CD4-positive, alpha-beta T cell treated with Interleukin-15 for 1 hour (primary cell): Measurements from ENCODE around the gene COL20A1.
A peak's percentile ranks its signal among the peaks of the same experiment; 100 is the strongest.

Experiments used
- DNase-seq: peaks from one replicate; pipeline ENCODE4 v3.0.0-alpha.2; 2020

COL20A1 gene

DNA sequence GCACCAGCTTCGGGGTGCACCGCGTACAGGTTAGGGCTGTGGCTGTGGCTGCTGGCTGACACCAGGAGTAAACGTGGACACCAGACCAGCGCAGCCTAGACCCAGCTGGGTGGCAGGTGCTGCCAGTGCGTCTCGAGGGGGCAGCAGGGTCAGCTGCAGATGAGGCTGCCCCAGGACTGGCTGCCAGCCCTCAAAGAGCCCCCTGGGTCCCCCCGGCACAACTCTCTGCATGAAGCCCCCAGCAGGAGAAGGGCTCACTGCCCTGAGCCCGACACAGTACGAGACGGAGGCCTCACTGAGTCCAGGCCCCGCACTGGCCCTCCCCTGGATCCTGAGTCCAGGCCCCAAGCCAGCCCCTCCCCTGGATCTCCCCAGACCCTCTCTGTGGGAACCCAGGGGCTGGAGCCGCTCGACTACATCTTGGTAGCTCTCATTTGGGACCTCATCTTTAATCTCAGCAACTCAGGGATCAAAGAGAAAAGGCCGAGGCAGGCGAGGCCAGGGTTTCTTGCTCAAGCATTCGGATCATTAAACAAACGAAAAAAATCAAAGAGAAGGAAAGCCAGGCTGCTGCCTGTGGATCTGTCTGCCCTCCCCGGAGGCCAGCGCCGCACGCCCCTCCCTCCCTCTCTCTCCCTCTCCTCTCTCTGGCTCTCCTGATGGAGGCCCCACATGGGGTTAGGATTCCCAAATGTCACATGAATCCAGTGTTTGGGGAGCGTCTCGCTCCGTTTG is 31.8 kb upstream of the COL20A1 start:
- no peak for DNase-seq

DNA sequence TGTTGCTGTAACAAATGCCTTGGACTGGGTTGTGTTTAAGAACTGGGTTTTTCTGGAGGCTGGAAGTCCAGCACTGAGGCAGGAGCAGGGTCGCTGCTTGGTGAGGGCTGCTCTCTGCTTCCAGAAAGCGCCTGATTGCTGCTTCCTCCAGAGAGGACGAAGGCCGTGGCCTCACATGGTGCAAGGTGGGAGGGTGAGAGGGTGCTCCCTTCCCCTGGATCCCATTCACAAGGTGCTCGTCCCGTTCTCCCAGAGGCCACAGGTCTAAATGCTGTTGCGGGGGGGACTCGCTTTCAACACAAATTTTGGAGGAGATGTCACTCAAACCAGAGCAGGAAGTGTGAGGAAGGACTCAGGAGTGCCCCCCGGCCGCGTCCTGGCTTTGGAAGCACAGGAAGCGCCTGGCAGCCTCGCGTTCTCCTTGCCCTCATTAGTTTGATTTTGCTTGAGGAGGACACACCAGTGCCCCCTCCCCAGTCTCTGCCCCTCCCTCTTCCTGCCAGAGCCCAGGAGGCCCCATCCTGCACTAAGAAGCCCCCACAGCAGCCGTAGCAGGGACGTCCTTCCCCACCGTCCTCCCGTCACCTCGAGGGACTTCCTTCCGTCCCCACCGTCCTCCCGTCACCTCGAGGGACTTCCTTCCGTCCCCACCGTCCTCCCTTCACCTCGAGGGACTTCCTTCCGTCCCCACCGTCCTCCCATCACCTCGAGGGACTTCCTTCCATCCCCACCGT is 31.0 kb upstream of the COL20A1 start:
- no peak for DNase-seq

DNA sequence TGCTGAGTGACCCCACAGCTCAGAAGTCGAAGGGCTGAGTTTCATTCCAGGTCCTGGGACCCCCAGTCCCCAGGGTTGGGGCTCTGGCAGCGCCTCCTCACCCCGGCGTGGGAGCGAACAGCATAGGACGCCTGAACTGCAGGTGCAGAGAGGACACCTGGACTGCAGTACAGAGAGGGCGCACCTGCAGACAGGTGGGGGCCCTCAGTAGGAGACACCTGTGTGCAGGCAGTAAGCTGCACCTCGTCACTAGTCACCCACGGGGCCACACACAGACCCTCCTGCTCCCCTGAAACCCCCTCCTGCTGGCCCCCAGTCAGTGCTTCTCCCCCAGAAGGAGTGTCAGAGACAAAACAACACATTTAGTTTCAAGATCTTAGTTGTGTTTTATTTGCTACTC is 30.1 kb upstream of the COL20A1 start:
- no peak for DNase-seq

DNA sequence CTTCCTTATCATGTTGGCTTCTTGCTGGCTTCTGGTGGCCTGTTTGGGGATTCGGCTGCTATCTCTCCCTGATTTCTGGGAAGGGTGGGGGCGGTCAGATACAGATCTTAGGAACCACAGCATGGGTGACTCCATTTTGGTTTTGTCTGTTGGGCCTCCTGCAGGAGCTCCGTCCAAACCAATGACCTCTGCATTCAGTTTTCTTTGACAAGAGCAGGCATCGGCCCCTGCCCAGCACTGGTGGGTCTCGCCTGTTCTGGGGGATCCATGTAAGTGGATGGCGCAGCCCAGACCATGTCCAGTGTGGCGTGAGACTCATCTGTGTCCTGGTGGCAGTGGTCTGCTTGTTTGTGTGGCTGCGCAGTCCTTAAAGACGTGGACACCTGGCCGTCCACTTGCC is 29.0 kb upstream of the COL20A1 start:
- no peak for DNase-seq

DNA sequence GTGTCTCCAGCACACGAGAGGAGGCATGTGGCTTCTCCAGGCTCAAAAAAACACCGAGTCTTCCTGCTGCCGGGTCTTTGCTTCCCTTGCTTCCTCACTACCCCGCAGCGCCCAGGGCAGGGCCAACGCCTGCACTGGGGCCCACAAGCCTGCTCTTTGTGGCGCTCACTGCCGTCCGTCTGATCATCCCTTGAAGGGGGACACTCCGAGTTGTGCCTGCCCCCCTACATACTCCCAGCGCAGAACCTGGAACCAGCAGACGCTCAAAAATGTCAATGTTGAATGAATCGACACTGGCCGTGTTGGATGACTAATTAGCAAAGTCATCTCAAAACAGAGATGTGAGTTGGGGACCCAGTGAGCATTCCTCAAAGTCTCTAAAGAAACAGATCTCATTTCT is 28.5 kb upstream of the COL20A1 start:
- DNase-seq, result no peak

DNA sequence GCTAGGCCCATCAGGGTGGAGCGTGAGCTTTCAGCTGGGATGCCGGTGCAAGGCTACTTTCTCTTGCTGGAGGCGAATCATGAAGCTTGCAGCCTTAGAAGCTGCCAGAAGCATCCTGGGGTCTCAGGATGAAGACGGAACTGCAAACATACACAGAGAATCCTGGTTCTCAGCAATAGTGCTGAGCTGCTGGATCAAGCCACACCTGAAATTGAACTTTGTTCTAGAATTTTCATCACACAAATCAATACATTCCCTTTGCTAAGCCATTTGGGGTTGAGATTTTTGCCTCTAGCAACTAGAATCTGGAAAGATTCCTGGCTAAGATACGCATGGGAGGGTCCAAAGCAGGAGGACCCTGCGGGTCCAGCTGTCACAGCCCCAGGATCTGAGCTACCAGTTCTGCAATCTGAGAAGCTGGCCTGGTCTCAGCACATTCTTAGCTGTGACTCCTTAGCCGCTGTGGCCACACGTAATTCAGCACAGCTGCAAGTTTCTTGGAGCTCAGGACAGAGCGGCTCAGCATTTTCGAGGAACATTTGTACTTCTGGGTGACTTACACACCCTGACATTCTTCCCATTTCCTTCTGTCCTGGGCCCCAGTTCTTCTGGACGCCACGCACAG is 27.0 kb upstream of the COL20A1 start:
- DNase-seq, result no peak

DNA sequence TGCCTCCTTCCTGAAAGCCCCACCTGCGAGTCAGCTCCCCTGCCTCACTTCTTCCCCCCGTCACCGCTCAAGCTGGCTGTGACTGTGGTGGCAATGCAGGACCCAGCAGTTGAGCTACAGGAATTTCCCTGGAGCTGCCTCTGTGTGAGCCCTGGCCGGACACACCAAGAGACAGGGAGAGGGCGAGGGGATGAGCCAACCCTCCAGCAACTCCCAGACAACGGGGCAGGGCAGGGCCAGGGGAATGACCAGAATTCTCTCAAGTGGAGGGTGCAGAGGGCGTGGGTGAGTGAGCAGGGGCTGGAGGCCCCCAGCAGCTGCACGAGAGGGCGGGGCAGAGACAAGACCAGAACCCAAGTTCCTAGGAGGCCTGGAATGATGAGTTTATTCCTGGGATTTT is 25.3 kb upstream of the COL20A1 start:
- DNase-seq, result no peak

DNA sequence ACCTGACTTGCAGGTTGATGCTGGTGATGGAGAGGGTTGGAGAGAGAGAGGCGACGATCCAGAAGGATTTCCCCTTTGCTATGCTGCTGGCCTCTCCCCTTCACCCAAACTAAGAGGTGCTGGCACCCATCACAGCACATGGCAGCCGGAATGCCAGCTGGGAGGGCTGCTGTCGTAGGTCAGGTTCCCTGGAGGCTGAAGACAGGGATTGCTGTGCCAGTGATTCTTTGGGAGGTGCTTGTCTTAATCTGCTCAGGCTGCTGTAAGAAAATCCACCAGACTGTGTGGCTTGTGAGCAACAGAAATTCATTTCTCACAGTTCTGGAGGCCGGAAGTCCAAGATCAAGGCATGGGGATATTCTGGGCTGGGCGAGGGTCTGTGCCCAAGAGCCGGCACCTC is 24.7 kb upstream of the COL20A1 start:
- no peak for DNase-seq

DNA sequence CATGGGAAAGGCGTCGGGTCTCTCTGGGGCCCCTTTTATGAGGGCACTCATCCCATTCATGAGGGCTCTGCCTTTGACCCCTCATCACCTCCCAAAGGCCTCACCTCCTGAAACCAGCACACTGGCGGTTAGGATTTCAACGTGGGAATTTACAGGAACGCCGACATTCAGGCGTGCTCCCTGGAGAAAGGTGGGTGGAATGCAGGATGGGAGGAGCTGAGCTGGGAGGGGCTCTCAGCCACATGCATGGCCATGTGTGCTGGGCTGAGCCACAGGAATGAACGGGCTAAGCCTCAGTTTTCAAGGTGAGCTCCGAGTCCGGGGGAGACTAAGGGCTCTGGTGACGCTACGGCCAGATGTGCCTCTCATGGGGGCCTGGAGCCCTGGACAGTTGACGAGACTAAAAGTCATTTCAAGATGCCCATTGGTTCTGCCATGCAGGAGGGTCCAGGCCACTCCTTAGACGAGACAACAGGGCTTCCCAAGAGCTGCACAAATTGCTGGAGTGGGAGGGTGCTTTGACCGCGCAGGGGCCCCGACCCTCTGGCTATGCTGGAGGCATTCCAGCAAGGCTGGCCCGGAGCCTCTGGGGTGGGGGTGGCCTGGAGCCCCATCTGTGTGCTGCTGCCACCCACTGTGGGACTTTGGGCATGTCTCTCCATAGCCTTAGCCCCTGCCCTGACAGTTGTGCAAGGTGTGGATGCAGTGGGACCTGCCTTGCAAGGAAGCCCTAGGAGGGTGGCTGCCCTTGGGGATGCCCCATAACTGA is 24.1 kb upstream of the COL20A1 start:
- no peak for DNase-seq

DNA sequence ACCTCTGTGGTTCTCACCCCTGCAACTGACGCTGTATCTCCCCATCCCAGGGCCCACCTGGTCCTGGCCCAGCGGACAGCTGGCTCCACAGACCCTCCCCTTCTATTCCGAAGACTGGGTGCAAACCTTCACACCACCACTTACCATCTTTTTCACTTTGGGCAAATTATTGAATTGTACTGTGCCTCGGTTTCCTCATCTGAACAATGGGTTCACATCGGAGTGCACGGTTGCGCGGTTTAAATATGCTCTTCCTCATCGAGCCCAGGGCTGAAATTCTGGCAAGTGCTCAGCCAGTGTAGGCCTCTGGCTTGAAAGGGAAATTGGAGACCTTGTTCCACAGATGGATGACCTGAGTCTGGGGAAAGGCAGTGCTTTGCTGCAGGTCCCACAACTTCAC is 23.3 kb upstream of the COL20A1 start:
- DNase-seq, result no peak

DNA sequence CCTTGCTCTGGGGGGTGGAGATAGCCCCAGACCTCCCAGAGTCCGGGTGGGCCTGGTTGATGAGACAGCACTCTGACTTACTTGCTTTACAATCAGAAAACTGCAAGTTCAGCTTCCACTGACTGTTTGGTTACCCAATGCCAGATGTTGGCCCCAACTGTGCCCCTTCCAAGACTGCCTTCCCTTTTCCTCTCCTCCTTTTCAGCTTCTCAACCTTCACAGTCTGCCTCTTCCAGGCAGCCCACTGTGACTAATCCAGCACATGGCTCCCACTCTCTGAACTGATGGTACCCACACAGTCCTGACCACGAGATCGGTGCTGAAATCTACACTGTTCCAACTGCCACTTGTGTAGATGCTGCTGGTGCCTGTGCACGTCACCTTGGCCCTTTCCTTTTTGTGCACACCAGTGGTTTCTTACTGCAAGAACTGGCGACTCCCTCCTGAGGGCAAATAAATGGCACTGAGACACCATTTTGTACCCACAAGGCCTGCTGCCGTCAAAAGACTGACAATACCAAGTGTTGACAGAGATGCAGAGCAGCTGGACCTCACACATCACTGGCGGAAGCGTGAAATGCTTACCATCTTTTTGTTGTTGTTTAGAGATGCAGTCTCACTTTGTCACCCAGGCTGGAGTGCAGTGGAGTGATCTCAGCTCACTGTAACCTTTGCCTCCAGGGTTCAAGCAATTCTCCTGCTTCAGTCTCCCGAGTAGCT is 22.2 kb upstream of the COL20A1 start:
- no peak for DNase-seq

DNA sequence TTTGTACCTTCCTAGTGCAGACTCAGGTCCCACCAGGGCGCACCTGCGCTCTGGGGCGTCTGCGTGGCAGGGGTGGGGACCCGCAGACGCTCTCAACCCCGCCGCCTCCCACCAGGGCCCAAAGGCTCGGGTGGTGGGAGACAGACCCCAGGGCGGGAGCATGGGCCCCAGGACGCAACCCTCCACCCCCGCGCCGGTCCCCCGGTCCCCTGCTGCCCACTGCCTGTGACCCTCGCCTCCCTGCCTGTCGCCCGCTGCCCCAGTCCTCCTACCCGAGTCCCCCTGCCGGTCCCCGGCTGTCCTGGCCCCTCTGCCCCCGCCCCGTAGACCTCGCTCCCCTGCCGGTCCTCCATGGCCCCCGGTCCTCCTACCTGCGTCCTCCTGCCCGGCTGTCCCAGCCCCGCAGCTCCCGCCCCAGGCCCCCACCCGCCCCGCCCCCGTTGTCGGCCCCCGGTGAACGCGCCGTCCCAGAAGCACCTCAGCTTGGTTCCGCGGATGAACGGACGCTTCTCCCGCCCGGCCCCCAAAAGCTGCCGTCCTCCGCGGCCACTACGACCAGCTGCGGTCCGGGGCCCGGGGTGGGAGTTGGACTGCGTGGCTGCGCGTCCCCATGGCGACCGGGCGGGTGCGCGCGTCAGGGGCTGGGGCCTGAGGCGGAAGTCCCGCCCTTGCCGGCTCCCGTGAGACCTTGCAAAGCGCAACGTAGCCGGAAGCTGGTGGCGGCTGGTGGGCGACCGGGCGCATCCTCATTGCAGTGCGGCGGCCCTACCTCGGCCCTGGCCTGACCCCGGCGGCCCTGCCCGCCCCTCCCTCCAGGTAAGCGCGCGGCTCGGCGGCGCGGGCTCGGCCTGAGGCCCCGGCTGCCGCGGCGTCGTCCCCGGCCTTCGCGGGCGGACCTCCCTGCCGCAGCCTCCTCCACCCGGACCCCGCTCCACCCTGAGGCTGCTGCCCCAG is 20.6 kb upstream of the COL20A1 start, which contains the start of gene ARFGAP1:
Gene ARFGAP1, plus strand, starts transcription at position 709 of the 954 bp plus-strand sequence. CDS start 2,768 bp downstream, outside the sequence.
- peak; percentile 88 for DNase-seq

DNA sequence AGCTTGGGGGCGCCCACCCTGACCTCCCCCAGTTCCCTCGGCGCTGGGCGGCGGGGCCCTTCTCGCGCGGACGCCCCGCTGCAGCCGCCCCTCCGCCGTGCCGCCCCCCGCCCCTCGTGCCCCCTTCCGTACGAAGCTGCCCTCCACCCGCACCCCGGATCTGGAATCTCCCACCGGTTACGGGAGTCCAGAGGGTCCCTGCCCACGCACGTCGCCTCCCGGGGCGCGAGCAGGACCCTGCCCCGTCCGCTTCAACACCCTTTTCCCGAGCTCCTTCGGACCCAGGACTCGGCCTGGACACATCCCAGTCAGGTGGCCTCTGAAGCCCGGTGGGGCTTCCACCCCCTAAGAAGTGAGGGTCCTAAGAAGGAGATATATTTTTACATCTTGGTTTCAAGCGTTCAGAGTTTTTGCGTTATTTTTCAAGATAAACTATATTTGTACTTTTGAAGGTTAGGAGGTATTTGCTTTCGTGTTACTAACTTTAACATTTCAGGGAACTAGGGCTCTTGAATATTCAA is 19.9 kb upstream of the COL20A1 start:
- no peak for DNase-seq

DNA sequence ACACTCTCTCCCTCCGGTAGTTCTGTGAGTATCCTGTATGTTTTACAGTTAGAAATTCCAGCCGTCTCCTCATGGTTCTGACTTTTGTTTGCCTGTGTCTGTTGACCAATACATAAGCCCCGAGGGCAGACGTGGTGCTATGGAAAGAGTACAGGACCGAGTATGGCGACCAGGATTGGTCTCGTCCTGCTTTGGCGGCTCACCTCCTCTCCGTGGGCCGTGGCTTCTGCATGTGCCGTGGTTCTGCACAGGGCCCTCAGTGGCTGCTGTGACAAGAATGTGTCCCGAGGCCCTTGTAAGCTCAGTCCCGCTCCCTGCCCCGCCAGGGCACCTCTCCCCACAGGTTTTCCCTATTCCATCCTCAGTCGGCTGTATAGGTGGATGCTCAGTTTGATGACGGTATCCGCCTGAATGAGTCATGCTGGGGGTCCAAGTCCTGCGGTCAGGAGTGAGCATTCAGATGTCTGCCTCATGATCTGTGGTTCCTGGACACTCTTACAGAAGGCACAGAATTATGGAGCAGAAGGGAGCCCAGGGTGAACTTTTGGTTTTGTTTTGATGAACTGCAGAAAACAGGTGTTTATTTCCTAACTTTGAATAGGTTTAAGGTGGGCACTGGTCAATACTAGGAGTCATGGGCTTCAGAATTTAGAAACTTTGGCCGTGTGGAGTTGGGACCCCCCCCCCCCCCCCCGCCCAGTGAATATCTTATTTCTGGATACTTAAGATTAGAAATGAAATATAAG is 19.2 kb upstream of the COL20A1 start:
- no peak for DNase-seq

DNA sequence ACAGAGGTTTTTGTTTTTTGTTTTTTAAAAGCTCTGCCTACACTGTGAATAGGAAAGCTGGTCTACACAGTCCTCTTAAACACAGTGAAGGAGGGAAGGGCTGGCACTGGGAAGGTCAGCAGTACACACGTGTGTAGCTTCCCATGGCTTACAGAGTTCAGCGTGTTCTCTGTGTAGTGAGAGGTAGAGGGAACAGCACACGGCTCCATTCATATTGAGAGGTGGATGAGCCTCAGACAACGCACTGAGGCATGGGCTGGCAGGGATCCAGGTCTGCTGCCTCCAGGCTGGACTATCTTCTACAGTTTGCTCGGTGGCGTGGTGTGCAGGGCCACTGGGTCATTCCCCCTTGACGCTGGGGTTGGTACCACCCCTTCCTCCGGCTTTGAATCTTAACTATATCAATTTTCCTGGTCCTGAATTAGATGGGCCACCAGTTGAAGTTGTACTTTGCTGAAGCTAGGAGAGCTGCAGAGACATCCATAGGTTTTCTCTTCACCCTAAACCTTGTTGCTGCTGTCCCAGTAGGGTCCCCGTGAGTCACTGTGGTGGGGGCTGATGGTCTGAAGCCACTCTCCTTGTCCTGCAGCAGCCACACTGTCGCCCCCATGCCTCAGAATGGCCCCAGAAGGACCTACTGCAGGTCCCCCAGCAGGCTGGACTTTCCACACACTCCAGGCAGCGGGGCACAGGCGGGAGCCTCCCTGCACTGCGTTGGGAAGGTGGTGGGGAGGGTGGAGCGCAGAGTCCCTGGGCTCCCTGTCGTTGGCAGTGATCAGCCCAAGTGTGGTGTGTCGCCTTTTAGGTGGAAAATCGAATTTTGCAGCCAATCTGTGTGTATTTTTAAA is 18.4 kb upstream of the COL20A1 start:
- DNase-seq, result no peak

DNA sequence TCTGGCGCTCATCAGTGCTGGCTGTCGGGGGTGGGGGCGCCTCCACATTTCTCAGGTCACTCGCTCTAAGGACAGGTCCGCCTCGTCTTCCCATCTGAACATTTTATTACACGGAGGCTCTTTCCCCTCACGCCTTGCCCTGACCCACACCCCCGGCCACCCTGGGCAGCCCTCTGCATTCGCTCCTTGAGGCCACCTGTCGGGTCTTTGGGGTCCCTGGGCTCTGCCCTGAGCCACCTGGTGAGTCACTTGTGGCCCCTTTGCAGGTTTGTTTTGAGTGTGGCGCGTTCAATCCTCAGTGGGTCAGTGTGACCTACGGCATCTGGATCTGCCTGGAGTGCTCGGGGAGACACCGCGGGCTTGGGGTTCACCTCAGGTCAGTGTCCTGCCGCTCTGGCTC is 17.2 kb upstream of the COL20A1 start:
- DNase-seq, result no peak

DNA sequence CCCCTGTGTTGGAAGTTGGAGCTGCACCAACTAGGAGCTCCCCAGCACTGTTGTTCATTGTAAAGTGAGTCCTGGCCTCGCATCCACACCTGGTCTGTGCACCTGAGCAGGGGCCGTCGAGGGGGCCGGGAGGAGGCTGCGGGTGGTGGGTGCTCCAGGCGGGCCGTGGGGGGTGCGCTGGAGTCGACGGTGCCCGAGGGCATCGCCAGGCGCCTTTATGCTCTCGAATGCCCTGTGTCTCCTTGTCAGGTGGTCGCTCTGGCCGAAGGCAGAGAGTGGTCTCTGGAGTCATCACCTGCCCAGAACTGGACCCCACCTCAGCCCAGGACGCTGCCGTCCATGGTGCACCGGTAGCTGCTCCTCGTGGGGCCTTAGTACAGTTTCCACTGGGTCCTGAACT is 16.0 kb upstream of the COL20A1 start:
- DNase-seq, result no peak

DNA sequence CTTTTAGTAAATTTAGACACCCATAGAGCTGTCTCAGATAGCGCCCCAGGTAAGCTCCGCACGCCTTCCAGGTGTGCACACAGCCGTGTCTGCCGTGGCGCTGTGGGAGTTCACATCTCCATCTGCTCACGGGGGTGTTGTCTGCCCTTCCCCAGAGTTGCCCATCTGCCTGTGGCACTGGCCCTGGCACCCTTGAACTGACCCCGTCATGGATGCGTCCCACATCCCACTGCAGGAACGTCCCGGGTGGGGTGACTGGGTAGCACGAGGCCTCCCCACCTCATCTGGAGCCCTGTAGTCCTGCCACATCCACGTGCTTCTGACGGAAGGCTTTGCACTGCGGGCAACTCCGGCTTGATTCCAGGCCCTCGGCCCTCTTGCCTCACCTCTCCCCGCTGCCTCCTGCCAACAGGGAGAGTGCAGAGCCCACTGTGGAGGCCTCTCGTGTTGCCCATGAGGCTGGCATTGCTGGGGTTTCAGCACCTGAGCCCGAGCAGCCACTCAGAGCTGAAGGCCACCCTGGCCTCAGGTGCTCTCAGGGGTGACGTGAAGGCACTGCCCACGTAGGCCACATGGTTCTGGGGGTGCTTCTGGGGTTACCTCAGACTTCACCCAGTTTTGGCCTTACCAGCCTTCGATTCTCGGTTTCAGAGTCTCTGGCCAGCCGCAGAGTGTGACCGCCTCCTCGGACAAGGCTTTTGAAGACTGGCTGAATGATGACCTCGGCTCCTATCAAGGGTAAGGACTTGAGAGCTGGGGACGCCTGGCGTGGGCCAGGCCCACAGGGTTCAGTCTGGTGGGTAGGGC is 15.3 kb upstream of the COL20A1 start:
- DNase-seq, result no peak

DNA sequence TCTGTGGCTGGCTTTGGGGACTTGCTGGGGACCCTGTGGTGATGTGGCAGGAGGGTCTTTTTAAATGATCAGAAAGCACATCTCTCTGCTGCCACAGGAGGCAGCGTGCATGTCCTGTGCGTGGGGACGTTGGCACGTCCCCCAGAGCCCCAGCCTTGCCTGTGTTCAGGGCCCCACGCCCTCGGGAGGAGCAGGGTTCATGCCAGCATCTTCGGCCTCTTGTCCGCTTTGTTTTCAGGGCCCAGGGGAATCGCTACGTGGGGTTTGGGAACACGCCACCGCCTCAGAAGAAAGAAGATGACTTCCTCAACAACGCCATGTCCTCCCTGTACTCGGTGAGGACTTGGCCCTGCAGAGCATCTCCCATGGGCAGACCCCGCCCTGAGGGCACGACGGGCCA is 14.3 kb upstream of the COL20A1 start:
- DNase-seq, result no peak
